HG03045 (cell line): Measurements from ENCODE around the gene RASA2.

ENCODE experiments used
- ATAC-seq: cut with Tn5 transposase; IDR thresholded peaks from one replicate; pipeline ENCODE4 v1.9.1; 2021; ENCODE audit warnings: mild to moderate bottlenecking, moderate library complexity; ENCODE audit not compliant: unreplicated experiment

RASA2 gene

GRCh38 chr3:141661229-141662196 lies 174.7 kb downstream of the RASA2 start:
- no peak for ATAC-seq

GRCh38 chr3:141663993-141664392 lies 177.2 kb downstream of the RASA2 start:
- ATAC-seq = no peak
